Measurements from ENCODE around the gene NCOA7. TPM values are rescaled to one million over a fixed set of nuclear protein-coding genes. Genes with fewer than 3 reads are reported as not detected.

The NCOA7 gene
- total and polyA plus RNA-seq, 9 of the 15 experiments (the other 6 are each of a cell fraction or from before 2014, with no cell fraction given), result 5.8 to 14.6 (median 9.3) TPM

GRCh38 chr6:125888989-125889656 lies 98.4 kb downstream of the NCOA7 start (continued):
- TF ChIP-seq VEZF1 (CRISPR knock-in tag; IDR thresholded peaks at IDR 0.05) (no peak), NEUROD1 (IDR thresholded peaks at IDR 0.05; ENCODE audit: borderline replicate concordance, low read depth, low read length, partially characterized antibody) (no peak), MAFF (IDR thresholded peaks at IDR 0.05; ENCODE audit: low read length) (0 out of 2 replicates have a peak, but pooled peaks have one; percentile 29), NELFE (IDR thresholded peaks at IDR 0.05; ENCODE audit: insufficient read depth, insufficient read length) (no peak), ZNF232 (CRISPR knock-in tag; IDR thresholded peaks at IDR 0.05) (no peak), SMARCA4 (IDR thresholded peaks at IDR 0.05) (0 out of 2 replicates have a peak, but pooled peaks have one; percentile 22), PHF21A (IDR thresholded peaks at IDR 0.05; ENCODE audit: borderline replicate concordance, low read depth) (no peak), TAF9B (IDR thresholded peaks at IDR 0.05; ENCODE audit: partially characterized antibody) (no peak), ZNF3 (CRISPR knock-in tag; IDR thresholded peaks at IDR 0.05) (no peak), NFE2 (IDR thresholded peaks at IDR 0.05; ENCODE audit: low read depth) (peak; percentile 63), MAFK (IDR thresholded peaks at IDR 0.05; ENCODE audit: low read length) (peak; percentile 28; the same call in 1 of the 2 replicates), DPF2 (IDR thresholded peaks at IDR 0.05) (0 out of 2 replicates have a peak, but pooled peaks have one; percentile 40), JUND (IDR thresholded peaks at IDR 0.05; ENCODE audit: borderline replicate concordance, low read depth, low read length) (no peak), JUND (tag; IDR thresholded peaks at IDR 0.05; ENCODE audit: borderline replicate concordance, low read depth, low read length) (peak; percentile 51; the same call in 1 of the 3 replicates)
- TF ChIP-seq, protein P1, sequence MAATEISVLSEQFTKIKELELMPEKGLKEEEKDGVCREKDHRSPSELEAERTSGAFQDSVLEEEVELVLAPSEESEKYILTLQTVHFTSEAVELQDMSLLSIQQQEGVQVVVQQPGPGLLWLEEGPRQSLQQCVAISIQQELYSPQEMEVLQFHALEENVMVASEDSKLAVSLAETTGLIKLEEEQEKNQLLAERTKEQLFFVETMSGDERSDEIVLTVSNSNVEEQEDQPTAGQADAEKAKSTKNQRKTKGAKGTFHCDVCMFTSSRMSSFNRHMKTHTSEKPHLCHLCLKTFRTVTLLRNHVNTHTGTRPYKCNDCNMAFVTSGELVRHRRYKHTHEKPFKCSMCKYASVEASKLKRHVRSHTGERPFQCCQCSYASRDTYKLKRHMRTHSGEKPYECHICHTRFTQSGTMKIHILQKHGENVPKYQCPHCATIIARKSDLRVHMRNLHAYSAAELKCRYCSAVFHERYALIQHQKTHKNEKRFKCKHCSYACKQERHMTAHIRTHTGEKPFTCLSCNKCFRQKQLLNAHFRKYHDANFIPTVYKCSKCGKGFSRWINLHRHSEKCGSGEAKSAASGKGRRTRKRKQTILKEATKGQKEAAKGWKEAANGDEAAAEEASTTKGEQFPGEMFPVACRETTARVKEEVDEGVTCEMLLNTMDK (IDR thresholded peaks at IDR 0.05; ENCODE audit: borderline replicate concordance, insufficient read depth, low read depth, low read length, poor library complexity, severe bottlenecking), result peak; percentile 11
- TF ChIP-seq, protein P2, sequence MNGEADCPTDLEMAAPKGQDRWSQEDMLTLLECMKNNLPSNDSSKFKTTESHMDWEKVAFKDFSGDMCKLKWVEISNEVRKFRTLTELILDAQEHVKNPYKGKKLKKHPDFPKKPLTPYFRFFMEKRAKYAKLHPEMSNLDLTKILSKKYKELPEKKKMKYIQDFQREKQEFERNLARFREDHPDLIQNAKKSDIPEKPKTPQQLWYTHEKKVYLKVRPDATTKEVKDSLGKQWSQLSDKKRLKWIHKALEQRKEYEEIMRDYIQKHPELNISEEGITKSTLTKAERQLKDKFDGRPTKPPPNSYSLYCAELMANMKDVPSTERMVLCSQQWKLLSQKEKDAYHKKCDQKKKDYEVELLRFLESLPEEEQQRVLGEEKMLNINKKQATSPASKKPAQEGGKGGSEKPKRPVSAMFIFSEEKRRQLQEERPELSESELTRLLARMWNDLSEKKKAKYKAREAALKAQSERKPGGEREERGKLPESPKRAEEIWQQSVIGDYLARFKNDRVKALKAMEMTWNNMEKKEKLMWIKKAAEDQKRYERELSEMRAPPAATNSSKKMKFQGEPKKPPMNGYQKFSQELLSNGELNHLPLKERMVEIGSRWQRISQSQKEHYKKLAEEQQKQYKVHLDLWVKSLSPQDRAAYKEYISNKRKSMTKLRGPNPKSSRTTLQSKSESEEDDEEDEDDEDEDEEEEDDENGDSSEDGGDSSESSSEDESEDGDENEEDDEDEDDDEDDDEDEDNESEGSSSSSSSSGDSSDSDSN (IDR thresholded peaks at IDR 0.05; ENCODE audit: borderline replicate concordance in 1 of 2, low read depth in 2 of 2, low read length in 2 of 2), result no peak
